GM12874 (cell line): ENCODE results near the gene THUMPD3.

ENCODE experiments used
- TF ChIP-seq, protein P1 (sequence below): IDR thresholded peaks from 2 replicates; pipeline ENCODE4 v1.5.1; 2011; ENCODE audit warnings: low read depth, mild to moderate bottlenecking, control low read depth, low read length, moderate library complexity; ENCODE audit not compliant: insufficient read depth

The THUMPD3 gene

DNA sequence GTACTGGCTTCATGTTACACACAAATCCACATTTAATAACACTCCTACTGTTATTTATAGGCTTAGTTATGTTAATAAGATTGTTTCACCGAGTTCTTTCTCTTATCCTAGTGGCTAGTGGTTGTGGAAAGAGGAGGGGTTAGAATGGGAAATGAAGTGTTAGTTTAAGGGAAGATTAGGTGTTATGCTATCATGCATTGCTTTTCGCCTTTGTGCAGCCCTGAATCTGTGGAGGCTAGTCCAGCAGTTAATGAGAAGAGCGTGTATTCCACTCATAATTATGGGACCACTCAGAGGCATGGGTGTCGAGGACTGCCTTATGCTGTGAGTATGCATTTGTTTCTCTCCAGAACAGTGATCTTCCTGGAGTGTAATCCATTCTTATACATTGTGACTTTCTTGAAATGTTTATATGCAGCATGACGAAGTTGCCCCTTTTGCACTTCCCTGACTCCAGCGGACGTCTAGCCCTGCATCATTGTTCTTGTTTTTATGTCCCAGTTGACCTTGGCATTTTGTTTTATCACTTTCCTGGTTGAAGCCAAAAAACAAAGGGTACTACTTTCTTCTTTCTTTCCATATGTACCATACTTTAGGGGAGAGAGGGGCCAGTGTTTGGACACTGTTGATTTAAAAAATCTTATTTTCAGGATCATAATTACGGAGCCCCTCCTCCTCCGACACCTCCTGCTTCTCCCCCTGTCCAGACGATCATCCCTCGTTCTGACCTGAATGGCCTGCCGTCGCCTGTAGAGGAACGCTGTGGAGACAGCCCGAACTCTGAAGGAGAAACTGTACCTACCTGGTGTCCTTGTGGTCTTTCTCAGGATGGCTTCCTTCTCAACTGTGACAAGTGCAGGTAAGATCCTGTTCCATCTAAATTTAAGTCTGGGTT is 71.0 kb downstream of the THUMPD3 start:
- TF ChIP-seq, protein P1, sequence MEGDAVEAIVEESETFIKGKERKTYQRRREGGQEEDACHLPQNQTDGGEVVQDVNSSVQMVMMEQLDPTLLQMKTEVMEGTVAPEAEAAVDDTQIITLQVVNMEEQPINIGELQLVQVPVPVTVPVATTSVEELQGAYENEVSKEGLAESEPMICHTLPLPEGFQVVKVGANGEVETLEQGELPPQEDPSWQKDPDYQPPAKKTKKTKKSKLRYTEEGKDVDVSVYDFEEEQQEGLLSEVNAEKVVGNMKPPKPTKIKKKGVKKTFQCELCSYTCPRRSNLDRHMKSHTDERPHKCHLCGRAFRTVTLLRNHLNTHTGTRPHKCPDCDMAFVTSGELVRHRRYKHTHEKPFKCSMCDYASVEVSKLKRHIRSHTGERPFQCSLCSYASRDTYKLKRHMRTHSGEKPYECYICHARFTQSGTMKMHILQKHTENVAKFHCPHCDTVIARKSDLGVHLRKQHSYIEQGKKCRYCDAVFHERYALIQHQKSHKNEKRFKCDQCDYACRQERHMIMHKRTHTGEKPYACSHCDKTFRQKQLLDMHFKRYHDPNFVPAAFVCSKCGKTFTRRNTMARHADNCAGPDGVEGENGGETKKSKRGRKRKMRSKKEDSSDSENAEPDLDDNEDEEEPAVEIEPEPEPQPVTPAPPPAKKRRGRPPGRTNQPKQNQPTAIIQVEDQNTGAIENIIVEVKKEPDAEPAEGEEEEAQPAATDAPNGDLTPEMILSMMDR = no peak

DNA sequence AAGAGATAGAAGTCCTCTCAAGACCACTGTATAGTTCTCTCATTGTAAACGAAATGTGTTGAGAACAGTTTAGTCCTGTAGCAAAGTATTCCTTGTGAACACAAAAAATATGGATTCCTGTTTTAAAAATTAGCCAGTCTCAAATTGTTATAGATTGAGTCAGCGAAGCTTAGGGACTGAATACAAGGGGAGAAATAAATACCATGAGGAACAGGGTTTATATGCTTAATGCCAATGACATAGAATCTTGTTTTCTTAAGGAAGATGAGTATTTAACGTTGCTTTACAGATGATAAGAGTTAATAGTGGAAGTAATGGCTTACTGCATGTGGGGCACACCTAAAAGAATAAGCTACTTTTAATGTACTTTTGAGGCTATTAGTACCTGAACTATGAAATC is 72.5 kb downstream of the THUMPD3 start:
- TF ChIP-seq, protein P1 = no peak
